Neural cell (in vitro differentiated cells): ENCODE results near the gene PLIN4. TPM values are rescaled to one million over a fixed set of nuclear protein-coding genes. Genes with fewer than 3 reads are reported as not detected.

Experiments
- polyA plus RNA-seq: library from polyadenylated mRNA; depleted of rRNA; stranded (reverse); fragments of >200 nt; gene quantifications from 2 replicates; pipeline ENCODE4 v1.2.3, GENCODE V29; 2014

PLIN4 gene
- polyA plus RNA-seq, 1 donor from 2014 or later, result not detected

Other genes with a start within 250 kb of the PLIN4 start
- 188 and 191 TPM in 2 replicates for gene SHD, start 239.2 kb downstream of the PLIN4 start, polyA plus RNA-seq
- not detected in 2 replicates for gene TMIGD2, start 216.1 kb downstream of the PLIN4 start, polyA plus RNA-seq
- gene FSD1, start 213.9 kb downstream of the PLIN4 start, polyA plus RNA-seq, result 114 and 158 TPM in 2 replicates
- gene STAP2, start 179.7 kb downstream of the PLIN4 start, polyA plus RNA-seq, result 0.16 and 0.62 TPM in 2 replicates
- 34.8 and 37.0 TPM in 2 replicates for gene MPND, start 174.9 kb downstream of the PLIN4 start, polyA plus RNA-seq
- 25.2 and 28.6 TPM in 2 replicates for gene SH3GL1, start 117.9 kb downstream of the PLIN4 start, polyA plus RNA-seq
- gene CHAF1A, start 115.8 kb downstream of the PLIN4 start, polyA plus RNA-seq, result 3.1 and 9.4 TPM in 2 replicates
- 102 and 122 TPM in 2 replicates for gene UBXN6, start 60.7 kb downstream of the PLIN4 start, polyA plus RNA-seq
- 79.7 and 89.1 TPM in 2 replicates for gene HDGFL2, start 46.2 kb downstream of the PLIN4 start, polyA plus RNA-seq
- gene PLIN5, start 16.7 kb upstream of the PLIN4 start, polyA plus RNA-seq, result 1.0 and 1.3 TPM in 2 replicates
- not detected in 2 replicates for gene LRG1, start 21.6 kb upstream of the PLIN4 start, polyA plus RNA-seq
- 21.6 and 27.1 TPM in 2 replicates for gene SEMA6B, start 41.2 kb upstream of the PLIN4 start, polyA plus RNA-seq
- 0.99 and 1.6 TPM in 2 replicates for gene TNFAIP8L1, start 121.0 kb upstream of the PLIN4 start, polyA plus RNA-seq
- 73.2 and 92.7 TPM in 2 replicates for gene MYDGF, start 151.9 kb upstream of the PLIN4 start, polyA plus RNA-seq
- 11.7 and 34.9 TPM in 2 replicates for gene DPP9, start 205.4 kb upstream of the PLIN4 start, polyA plus RNA-seq